Ishikawa (cell line): ENCODE data around the gene LRRFIP2.

Source experiments
- CREB1 ChIP-seq: IDR thresholded peaks from 2 replicates; pipeline ENCODE4 v1.6.1; 2012; ENCODE audit warnings: low read depth
- EGR1 ChIP-seq: IDR thresholded peaks from 2 replicates; pipeline ENCODE4 v1.6.1; 2012
- EP300 ChIP-seq: IDR thresholded peaks from 2 replicates; pipeline ENCODE4 v1.6.1; 2012; ENCODE audit warnings: borderline replicate concordance
- FOXM1 ChIP-seq: IDR thresholded peaks from 2 replicates; pipeline ENCODE4 v1.6.1; 2012; ENCODE audit warnings: low read depth, borderline replicate concordance
- NFIC ChIP-seq: IDR thresholded peaks from 2 replicates; pipeline ENCODE4 v1.6.1; 2012
- RAD21 ChIP-seq: IDR thresholded peaks from 2 replicates; pipeline ENCODE4 v1.6.1; 2012; ENCODE audit warnings: low read depth
- TEAD4 ChIP-seq: IDR thresholded peaks from 2 replicates; pipeline ENCODE4 v1.6.1; 2012
- YY1 ChIP-seq: IDR thresholded peaks from 2 replicates; pipeline ENCODE4 v1.6.1; 2012; ENCODE audit warnings: low read depth
- ZBTB7A ChIP-seq: IDR thresholded peaks from 2 replicates; pipeline ENCODE4 v1.6.1; 2012; ENCODE audit warnings: low read depth
- TF ChIP-seq, protein P1 (sequence below): IDR thresholded peaks from 2 replicates; pipeline ENCODE4 v1.6.1; 2012; ENCODE audit warnings: low read depth, mild to moderate bottlenecking
- TF ChIP-seq, protein P2 (sequence below): IDR thresholded peaks from 2 replicates; pipeline ENCODE4 v1.6.1; 2012

DNA sequence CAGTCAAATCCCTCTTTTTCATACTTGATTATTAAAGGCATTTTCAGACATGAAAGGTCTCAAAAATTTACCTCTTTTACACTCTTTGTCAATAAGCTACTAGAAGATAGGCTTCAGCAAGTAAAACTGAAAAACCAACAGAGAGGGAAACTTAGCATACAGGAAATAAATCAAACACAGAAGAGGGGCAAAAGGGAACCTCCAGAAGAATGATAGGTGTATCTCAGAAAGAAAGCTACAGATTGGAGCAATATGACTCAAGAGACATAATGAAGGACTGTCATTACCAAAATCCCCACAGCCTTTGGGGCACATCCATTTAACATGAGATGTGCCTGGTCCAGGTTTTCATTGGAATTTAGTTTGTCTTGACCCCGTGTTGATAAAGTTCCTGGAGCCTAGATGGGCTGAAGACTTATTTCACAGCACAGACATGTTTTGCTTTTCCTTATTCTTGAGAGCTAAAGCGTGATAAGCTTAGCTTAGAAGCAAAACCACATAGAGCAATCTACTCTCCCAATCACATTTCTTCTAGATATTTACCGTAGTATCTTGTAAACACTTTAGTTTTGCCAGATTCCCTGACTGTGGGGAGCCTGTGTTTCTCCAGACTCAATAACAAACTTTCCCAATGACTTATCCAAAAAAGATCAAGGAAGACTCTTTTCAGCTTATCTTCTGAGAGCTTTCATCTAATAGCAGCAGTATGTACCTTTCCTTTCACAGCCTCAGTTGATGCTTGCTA, 11.7 kb downstream of the LRRFIP2 start:
- TF ChIP-seq EGR1 (no peak), RAD21 (no peak), EP300 (no peak), TEAD4 (no peak), NFIC (no peak), ZBTB7A (no peak), FOXM1 (no peak), YY1 (no peak), CREB1 (no peak)
- TF ChIP-seq, protein P1, sequence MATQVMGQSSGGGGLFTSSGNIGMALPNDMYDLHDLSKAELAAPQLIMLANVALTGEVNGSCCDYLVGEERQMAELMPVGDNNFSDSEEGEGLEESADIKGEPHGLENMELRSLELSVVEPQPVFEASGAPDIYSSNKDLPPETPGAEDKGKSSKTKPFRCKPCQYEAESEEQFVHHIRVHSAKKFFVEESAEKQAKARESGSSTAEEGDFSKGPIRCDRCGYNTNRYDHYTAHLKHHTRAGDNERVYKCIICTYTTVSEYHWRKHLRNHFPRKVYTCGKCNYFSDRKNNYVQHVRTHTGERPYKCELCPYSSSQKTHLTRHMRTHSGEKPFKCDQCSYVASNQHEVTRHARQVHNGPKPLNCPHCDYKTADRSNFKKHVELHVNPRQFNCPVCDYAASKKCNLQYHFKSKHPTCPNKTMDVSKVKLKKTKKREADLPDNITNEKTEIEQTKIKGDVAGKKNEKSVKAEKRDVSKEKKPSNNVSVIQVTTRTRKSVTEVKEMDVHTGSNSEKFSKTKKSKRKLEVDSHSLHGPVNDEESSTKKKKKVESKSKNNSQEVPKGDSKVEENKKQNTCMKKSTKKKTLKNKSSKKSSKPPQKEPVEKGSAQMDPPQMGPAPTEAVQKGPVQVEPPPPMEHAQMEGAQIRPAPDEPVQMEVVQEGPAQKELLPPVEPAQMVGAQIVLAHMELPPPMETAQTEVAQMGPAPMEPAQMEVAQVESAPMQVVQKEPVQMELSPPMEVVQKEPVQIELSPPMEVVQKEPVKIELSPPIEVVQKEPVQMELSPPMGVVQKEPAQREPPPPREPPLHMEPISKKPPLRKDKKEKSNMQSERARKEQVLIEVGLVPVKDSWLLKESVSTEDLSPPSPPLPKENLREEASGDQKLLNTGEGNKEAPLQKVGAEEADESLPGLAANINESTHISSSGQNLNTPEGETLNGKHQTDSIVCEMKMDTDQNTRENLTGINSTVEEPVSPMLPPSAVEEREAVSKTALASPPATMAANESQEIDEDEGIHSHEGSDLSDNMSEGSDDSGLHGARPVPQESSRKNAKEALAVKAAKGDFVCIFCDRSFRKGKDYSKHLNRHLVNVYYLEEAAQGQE: no peak
- TF ChIP-seq, protein P2, sequence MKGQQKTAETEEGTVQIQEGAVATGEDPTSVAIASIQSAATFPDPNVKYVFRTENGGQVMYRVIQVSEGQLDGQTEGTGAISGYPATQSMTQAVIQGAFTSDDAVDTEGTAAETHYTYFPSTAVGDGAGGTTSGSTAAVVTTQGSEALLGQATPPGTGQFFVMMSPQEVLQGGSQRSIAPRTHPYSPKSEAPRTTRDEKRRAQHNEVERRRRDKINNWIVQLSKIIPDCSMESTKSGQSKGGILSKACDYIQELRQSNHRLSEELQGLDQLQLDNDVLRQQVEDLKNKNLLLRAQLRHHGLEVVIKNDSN: no peak
